AG10803 (cell line): ENCODE results near the gene TSPAN12.
"Not testable (repeated sequence)": the region's sequence is repeated elsewhere in the genome, so short reads cannot be mapped to it uniquely, and the experiment has no call there.

ENCODE experiments used
- DNase-seq: peaks from one replicate; pipeline ENCODE4 v3.0.0; 2010; ENCODE audit warnings: low read depth
- H3K4me3 ChIP-seq: 2 replicates; pipeline ENCODE4 v1.5.1; 2011; ENCODE audit warnings: mild to moderate bottlenecking, low read length, control low read depth
- TF ChIP-seq, protein P1 (sequence below): conservative IDR thresholded peaks from 2 replicates; pipeline ENCODE4 v1.5.1; 2011; ENCODE audit warnings: mild to moderate bottlenecking, low read length, control low read depth, inconsistent platforms

TSPAN12 gene

DNA sequence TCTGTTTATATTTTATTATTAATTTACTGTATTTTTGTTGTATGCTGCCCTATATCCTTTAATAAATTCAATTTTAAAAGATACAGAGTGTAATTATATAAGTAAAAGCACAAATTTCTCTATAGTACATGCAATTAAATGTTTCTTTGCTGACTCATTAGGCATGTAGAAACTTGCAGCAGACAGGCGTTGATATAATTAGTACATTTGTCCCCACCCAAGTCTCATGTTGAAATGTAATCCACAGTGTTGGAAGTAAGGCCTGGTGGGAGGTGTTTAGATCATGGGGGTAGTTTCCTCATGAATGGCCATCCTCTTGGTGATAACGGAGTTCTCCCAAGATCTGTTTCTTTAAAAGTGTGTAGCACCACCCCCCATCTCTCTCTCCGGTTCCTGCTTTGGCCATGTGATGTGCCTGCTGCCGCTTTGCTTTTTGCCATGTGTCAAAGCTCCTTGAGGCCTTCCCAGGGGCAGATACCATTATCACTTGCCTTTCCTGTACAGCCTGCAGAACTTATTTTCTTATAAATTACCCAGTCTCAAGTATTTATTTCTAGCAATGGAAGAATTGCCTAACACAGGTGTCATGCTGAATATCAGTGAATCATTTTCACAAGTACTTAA, 63.7 kb downstream of the TSPAN12 start:
- no peak overlapping the region for H3K4me3 ChIP-seq
- DNase-seq = peak; percentile 1
- TF ChIP-seq, protein P1, sequence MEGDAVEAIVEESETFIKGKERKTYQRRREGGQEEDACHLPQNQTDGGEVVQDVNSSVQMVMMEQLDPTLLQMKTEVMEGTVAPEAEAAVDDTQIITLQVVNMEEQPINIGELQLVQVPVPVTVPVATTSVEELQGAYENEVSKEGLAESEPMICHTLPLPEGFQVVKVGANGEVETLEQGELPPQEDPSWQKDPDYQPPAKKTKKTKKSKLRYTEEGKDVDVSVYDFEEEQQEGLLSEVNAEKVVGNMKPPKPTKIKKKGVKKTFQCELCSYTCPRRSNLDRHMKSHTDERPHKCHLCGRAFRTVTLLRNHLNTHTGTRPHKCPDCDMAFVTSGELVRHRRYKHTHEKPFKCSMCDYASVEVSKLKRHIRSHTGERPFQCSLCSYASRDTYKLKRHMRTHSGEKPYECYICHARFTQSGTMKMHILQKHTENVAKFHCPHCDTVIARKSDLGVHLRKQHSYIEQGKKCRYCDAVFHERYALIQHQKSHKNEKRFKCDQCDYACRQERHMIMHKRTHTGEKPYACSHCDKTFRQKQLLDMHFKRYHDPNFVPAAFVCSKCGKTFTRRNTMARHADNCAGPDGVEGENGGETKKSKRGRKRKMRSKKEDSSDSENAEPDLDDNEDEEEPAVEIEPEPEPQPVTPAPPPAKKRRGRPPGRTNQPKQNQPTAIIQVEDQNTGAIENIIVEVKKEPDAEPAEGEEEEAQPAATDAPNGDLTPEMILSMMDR = no peak

DNA sequence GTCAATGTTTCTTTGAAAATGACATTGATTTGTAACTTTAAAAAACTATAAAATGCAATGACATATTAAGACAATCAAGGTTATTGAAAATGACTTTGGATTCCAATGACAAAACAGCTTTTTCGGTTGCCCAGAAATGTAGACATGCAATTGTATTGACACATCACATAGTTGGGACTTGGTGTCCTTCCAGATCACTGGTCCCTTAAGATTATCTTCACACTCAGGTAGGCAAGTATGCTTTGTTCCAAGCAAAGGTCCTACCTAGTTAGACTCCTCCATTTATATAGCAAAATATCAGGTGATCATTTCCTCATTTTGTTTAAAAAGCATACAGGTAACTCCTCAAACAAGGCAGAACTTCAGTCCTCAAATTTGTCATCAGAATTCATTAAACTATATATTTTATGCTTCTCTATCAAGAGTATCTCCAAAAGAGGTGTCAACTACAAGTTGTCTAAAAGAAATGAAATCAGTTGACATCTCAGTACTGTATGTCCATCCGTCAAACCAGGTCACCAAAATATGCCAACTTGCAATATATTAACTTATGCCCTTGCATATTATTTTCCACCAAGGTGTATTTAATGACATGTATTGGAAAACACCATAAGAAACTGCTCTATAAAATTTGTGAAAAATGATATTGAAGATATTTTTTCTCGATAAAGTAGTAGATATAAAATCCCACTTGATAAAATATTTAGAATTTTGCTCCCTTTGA, 64.6 kb downstream of the TSPAN12 start:
- DNase-seq = no peak
- H3K4me3 ChIP-seq = no peak overlapping the region
- TF ChIP-seq, protein P1 = no peak

DNA sequence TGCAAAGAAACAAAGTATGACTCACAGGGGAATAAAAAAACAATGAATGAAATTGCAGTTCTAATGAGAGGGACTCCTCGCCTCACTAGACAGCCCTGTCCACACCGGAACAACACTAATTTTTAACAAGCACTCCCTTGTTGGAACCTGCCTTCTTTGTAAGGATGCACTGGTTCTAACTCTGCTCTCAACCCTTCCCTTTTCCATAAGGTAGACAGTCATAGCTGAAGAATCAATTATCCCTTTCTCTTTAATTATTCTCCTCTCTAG, 65.1 kb downstream of the TSPAN12 start:
- no peak overlapping the region for H3K4me3 ChIP-seq
- no peak for DNase-seq
- TF ChIP-seq, protein P1 = no peak

DNA sequence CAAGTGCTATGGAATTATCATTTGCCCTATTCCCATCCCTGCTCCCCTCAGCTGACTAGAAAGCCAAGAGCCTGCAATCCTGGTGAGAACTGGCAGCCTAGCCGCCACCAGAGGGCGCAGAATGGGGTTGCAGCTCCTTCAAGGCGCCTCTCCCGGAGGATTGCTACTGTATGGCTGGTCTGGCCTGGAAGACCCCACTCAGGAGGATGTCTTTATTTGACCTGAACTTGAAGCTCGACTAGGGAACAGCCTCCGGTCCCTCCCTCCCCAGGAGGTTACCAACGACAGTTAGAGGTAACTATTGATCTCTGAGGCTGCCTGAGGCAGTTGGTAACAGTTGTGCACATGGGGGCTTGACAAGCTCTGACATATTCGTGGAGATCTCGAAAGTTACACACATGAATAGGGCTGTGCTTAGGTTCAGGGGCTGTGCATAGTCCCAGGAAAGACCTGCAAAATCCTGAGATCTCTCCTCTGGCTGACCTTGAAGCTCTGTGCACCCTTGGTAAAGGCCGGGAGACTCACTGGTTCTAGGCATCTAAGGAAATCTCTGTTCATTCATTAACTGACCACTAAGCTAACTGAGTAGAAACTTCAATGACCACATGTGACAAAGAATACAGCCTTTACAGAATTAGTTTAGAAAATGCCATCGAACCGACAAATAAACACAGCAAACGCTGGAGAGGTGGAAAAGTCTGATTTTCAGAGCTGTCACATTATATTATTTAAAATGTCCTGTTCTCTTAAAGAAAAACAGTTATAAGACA, 65.7 kb downstream of the TSPAN12 start:
- DNase-seq = peak; percentile 65
- H3K4me3 ChIP-seq = no peak overlapping the region
- TF ChIP-seq, protein P1 = peak; percentile 95

DNA sequence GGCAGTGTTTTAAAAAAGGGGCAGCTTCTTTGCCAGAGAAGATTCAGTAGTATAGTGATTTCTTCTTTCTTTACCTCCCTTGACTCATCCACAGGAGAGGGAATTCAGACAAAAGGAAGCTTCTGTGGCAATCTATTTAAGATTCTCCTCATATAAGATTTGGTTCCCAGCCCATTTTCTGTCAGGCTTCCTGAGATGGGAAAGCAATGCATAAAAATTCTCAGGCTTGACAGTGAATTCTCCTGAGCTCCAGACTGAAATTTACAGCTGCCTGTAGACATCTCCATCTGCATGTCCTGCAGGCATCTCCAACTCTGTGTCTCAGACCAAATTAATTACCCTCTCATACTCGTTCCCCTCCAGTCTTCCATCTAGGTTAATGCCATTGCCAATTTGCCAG, 72.8 kb downstream of the TSPAN12 start:
- no peak for DNase-seq
- TF ChIP-seq, protein P1 = no peak
- no peak overlapping the region for H3K4me3 ChIP-seq

DNA sequence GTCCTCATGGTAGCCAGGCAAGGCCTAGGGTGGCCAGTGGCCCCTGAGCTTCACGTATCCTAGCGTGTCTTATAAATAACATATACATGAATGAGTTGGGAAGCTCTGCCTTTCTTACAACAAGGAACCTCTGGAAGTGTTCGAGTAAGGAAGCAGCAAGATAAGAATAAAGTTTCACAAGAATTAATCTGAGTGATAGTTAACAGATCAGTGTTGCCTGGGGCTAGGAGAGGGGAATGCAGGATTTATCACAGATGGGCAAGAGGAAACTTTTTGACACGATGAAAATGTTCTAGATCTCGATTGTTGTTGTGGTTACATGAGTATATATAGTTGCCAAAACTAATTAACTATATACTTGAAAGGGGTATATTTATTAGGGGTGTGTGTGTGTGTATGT, 74.2 kb downstream of the TSPAN12 start:
- no peak overlapping the region for H3K4me3 ChIP-seq
- DNase-seq = no peak
- TF ChIP-seq, protein P1 = no peak

DNA sequence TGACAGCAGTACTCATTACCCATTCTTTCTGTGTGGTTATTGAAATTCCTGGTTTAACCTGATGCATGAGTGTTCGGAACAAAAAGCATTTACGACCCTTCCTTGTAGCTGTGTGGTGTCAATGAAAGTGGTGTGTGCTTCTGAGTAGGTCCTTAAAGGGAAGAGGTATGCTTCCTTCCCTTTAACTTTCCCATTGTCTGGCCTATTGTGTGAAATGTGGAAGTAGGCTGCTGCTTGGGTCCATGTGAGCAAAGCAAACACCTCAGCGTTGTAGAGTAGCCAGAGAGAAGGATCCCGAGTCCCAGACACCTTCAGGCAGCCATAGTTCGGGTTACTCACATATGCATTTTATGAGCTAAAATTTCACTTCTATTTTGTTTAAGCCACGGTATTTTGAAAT, 74.7 kb downstream of the TSPAN12 start:
- TF ChIP-seq, protein P1 = no peak
- no peak overlapping the region for H3K4me3 ChIP-seq
- no peak for DNase-seq

DNA sequence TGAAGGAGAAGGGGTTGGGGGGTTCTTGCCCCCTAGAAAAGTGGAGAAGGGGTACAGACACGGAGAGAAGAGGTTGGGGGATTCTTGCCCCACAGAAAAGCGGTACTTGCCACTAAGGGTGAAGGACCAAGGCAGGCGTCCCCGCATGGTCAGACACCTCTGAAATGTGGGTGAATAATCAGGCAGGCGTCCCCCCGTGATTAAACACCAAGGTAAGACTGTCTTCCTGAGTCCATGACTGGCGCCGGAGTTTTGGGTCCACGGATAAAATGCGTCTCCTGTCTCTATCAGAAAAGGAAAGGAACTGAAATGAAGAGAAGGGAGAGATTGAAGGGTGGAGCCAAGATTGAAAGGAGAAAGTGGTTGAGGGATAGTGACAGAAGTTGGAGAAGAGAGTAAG, 76.0 kb downstream of the TSPAN12 start:
- DNase-seq, H3K4me3 ChIP-seq: not testable (repeated sequence)
